Smooth muscle cell (in vitro differentiated cells): ENCODE results near the gene FIGN. TPM values are rescaled to one million over a fixed set of nuclear protein-coding genes. Genes with fewer than 3 reads are reported as not detected.
A peak's percentile ranks its signal among the peaks of the same experiment; 100 is the strongest.

Source experiments
- DNase-seq: peaks from one replicate; lab custom pipeline; 2025; ENCODE audit not compliant: unreplicated experiment; lab: John Stamatoyannopoulos, UW
- H2AFZ ChIP-seq: fragments of 200-600 bp; sonication (generic); 2 replicates; pipeline ENCODE4 v1.6.0; 2016; ENCODE audit warnings: antibody characterized with exemption, low read depth, mild to moderate bottlenecking
- H3F3A ChIP-seq: fragments of 200-600 bp; sonication (generic); 2 replicates; pipeline ENCODE4 v1.6.0; 2017; ENCODE audit warnings: antibody characterized with exemption, low read depth
- H3K27ac ChIP-seq: fragments of 200-600 bp; sonication (generic); 2 replicates; pipeline ENCODE4 v1.5.1; 2016; ENCODE audit warnings: low read depth, mild to moderate bottlenecking
- H3K27me3 ChIP-seq: fragments of 200-600 bp; sonication (generic); 2 replicates; pipeline ENCODE4 v1.6.1; 2016; ENCODE audit warnings: low read depth, mild to moderate bottlenecking
- H3K36me3 ChIP-seq: fragments of 200-600 bp; sonication (generic); 2 replicates; pipeline ENCODE4 v1.5.1; 2016; ENCODE audit warnings: low read depth
- H3K4me1 ChIP-seq: fragments of 200-600 bp; sonication (generic); 2 replicates; pipeline ENCODE4 v1.5.1; 2016; ENCODE audit warnings: low read depth
- H3K4me2 ChIP-seq: fragments of 200-600 bp; sonication (generic); 2 replicates; pipeline ENCODE4 v1.6.0; 2016; ENCODE audit warnings: mild to moderate bottlenecking
- H3K4me3 ChIP-seq: fragments of 200-600 bp; sonication (generic); 2 replicates; pipeline ENCODE4 v1.5.1; 2016; ENCODE audit warnings: mild to moderate bottlenecking
- H3K79me2 ChIP-seq: fragments of 200-600 bp; sonication (generic); 2 replicates; pipeline ENCODE4 v1.6.0; 2016; ENCODE audit warnings: low read depth, mild to moderate bottlenecking
- H3K9ac ChIP-seq: fragments of 200-600 bp; sonication (generic); 2 replicates; pipeline ENCODE4 v1.6.0; 2016; ENCODE audit warnings: low read depth
- H3K9me3 ChIP-seq: fragments of 200-600 bp; sonication (generic); replicated peaks from 2 replicates; pipeline ENCODE4 v1.5.1; 2016; ENCODE audit warnings: low read depth
- H4K20me1 ChIP-seq: fragments of 200-600 bp; sonication (generic); 2 replicates; pipeline ENCODE4 v1.6.0; 2016; ENCODE audit warnings: low read depth
- WGBS: methylation state at CpG from one replicate; pipeline ENCODE4 v1.1.7; 2016; ENCODE audit warnings: low lambda C conversion rate; 5-methylcytosine and 5-hydroxymethylcytosine counted together
- polyA plus RNA-seq: library from polyadenylated mRNA; unstranded; fragments of >200 nt; fragmentation: Nextera tagmentation; extraction: Ambion mirVana; gene quantifications from 2 replicates; pipeline ENCODE4 v1.2.1, GENCODE V29; 2016
- total RNA-seq: library from RNA; depleted of rRNA; stranded (reverse); fragments of >200 nt; gene quantifications from 2 replicates; pipeline ENCODE4 v1.2.3, GENCODE V29; 2014
- TF ChIP-seq, protein P1 (sequence below): fragments of 200-600 bp; sonication (generic); IDR thresholded peaks from 2 replicates; pipeline ENCODE4 v1.5.1; 2017; ENCODE audit warnings: borderline replicate concordance, mild to moderate bottlenecking, antibody characterized with exemption; ENCODE audit not compliant: insufficient read depth, poor library complexity, severe bottlenecking

FIGN gene
- total and polyA plus RNA-seq, 2 experiments from 2014 or later, result 0.71 to 4.8 TPM

GRCh38 chr2:163734881-163735684 lies 725 bp downstream of the FIGN start:
- DNase-seq, result no peak
- WGBS, result under 1% methylated on average over 16 of the region's 16 CpGs
- H3K4me2 ChIP-seq, result peak overlapping the region; percentile 96

GRCh38 chr2:163734401-163734800 lies 1.4 kb downstream of the FIGN start:
- H3K4me1 ChIP-seq, result peaks cover 39% of the 10 kb centered on the region
- H3K27ac ChIP-seq, result no peak overlapping the region
- TF ChIP-seq, protein P1, sequence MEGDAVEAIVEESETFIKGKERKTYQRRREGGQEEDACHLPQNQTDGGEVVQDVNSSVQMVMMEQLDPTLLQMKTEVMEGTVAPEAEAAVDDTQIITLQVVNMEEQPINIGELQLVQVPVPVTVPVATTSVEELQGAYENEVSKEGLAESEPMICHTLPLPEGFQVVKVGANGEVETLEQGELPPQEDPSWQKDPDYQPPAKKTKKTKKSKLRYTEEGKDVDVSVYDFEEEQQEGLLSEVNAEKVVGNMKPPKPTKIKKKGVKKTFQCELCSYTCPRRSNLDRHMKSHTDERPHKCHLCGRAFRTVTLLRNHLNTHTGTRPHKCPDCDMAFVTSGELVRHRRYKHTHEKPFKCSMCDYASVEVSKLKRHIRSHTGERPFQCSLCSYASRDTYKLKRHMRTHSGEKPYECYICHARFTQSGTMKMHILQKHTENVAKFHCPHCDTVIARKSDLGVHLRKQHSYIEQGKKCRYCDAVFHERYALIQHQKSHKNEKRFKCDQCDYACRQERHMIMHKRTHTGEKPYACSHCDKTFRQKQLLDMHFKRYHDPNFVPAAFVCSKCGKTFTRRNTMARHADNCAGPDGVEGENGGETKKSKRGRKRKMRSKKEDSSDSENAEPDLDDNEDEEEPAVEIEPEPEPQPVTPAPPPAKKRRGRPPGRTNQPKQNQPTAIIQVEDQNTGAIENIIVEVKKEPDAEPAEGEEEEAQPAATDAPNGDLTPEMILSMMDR, result no peak
- no peaks in the 10 kb centered on the region for H3F3A ChIP-seq
- peak overlapping the region; percentile 96 for H3K4me3 ChIP-seq
- no peaks in the 10 kb centered on the region for H3K9me3 ChIP-seq
- H3K79me2 ChIP-seq, result peaks cover 14% of the 10 kb centered on the region
- H3K27me3 ChIP-seq, result peaks cover 10% of the 10 kb centered on the region
- H3K4me2 ChIP-seq, result peak overlapping the region; percentile 96
- no peak for DNase-seq
- 16% methylated on average over 2 of the region's 2 CpGs for WGBS
- H3K36me3 ChIP-seq, result no peaks in the 10 kb centered on the region
- no peaks in the 10 kb centered on the region for H4K20me1 ChIP-seq
- peak overlapping the region; percentile 98 for H2AFZ ChIP-seq
- no peak overlapping the region for H3K9ac ChIP-seq

More at GRCh38 chr2:163734881-163735684, 725 bp downstream of the FIGN start:
- H3K4me3 ChIP-seq, result peak overlapping the region; percentile 96
- H3K79me2 ChIP-seq, result peaks cover 11% of the 10 kb centered on the region
- peaks cover 39% of the 10 kb centered on the region for H3K4me1 ChIP-seq
- TF ChIP-seq, protein P1, result no peak
- no peaks in the 10 kb centered on the region for H3K9me3 ChIP-seq
- H3K9ac ChIP-seq, result peak overlapping the region; percentile 89
- peak overlapping the region; percentile 98 for H2AFZ ChIP-seq
- H3K36me3 ChIP-seq, result no peaks in the 10 kb centered on the region
- peak overlapping the region; percentile 65 for H3K27ac ChIP-seq
- no peaks in the 10 kb centered on the region for H3F3A ChIP-seq
- H3K27me3 ChIP-seq, result peaks cover 13% of the 10 kb centered on the region
- no peaks in the 10 kb centered on the region for H4K20me1 ChIP-seq

- Histone ChIP-seq H3K36me3 (no peaks in the 10 kb centered on the region), H4K20me1 (no peaks in the 10 kb centered on the region), H3K27me3 (peaks cover 10% of the 10 kb centered on the region), H2AFZ (peak overlapping the region; percentile 15), H3K9ac (no peak overlapping the region), H3K9me3 (no peaks in the 10 kb centered on the region), H3F3A (no peaks in the 10 kb centered on the region), H3K79me2 (peaks cover 14% of the 10 kb centered on the region), H3K4me3 (peak overlapping the region; percentile 96), H3K4me2 (peak overlapping the region; percentile 96), H3K27ac (no peak overlapping the region), H3K4me1 (peaks cover 39% of the 10 kb centered on the region)
- 66% methylated on average over 5 of the region's 5 CpGs for WGBS
- DNase-seq, result no peak
- TF ChIP-seq, protein P1, result no peak
These were observed 1.9 kb downstream of the FIGN start for GRCh38 chr2:163733956-163734355.
